H4 (cell line): ENCODE results near the gene OR1G1. TPM values are rescaled to one million over a fixed set of nuclear protein-coding genes. Genes with fewer than 3 reads are reported as not detected.
"Not testable (repeated sequence)": the region's sequence is repeated elsewhere in the genome, so short reads cannot be mapped to it uniquely, and the experiment has no call there.

Experiments used
- DNase-seq: peaks from one replicate; pipeline ENCODE4 v3.0.0-alpha.2; 2015; ENCODE audit warnings: low spot score
- total RNA-seq: library from RNA; depleted of rRNA; stranded (reverse); fragments of >200 nt; shearing (Covaris generic); gene quantifications from 2 replicates; pipeline ENCODE4 v1.2.3, GENCODE V29; 2014; rRNA removed

Gene OR1G1
- total RNA-seq = not detected in 2 replicates

- no peak for DNase-seq
Observed at GRCh38 chr17:3127451-3127850, at the start of gene OR1G1. TSS of gene OR1G1 (minus strand) at chr17:3127551. CDS start at chr17:3127551, 0 bp downstream.

GRCh38 chr17:3167574-3167973 is 40.2 kb upstream of the OR1G1 start:
- no peak for DNase-seq

GRCh38 chr17:3157218-3157617 is 29.9 kb upstream of the OR1G1 start:
- no peak for DNase-seq

- not testable (repeated sequence) for DNase-seq
Observed at GRCh38 chr17:3137494-3137893, 10.1 kb upstream of the OR1G1 start.

- no peak for DNase-seq
Observed at GRCh38 chr17:3104322-3104721, 23.0 kb downstream of the OR1G1 start, which contains the start of gene OR1D2. TSS of gene OR1D2 (minus strand) at chr17:3104422. CDS start at chr17:3092996, 11,426 bp downstream.

Other genes starting within 250 kb of the OR1G1 start
- gene OR1D5, start 63.9 kb downstream of the OR1G1 start, total RNA-seq = not detected in 2 replicates
- gene OR1D2, start 23.1 kb downstream of the OR1G1 start, total RNA-seq = not detected in 2 replicates
- not detected in 2 replicates for gene OR1A2, start 70.0 kb upstream of the OR1G1 start, total RNA-seq
- not detected in 2 replicates for gene OR1A1, start 80.1 kb upstream of the OR1G1 start, total RNA-seq
- gene OR3A1, start 170.8 kb upstream of the OR1G1 start, total RNA-seq = not detected in 2 replicates